ENCODE measurements around the gene MKKS.

GRCh38 chr20:10478930-10479329 is 44.9 kb upstream of the MKKS start:
- TF ChIP-seq CTCF (IDR thresholded peaks at IDR 0.05) (no peak), EZH2 (IDR thresholded peaks at IDR 0.05; ENCODE audit: borderline replicate concordance, insufficient read depth, low read depth, low read length, poor library complexity, severe bottlenecking) (no peak)
